Measurements from ENCODE around the gene KDM4C. TPM values are rescaled to one million over a fixed set of nuclear protein-coding genes. Genes with fewer than 3 reads are reported as not detected.

KDM4C gene
- total RNA-seq, 4 donors from 2014 or later: 39.0 to 113 (median 43.9) TPM

DNA sequence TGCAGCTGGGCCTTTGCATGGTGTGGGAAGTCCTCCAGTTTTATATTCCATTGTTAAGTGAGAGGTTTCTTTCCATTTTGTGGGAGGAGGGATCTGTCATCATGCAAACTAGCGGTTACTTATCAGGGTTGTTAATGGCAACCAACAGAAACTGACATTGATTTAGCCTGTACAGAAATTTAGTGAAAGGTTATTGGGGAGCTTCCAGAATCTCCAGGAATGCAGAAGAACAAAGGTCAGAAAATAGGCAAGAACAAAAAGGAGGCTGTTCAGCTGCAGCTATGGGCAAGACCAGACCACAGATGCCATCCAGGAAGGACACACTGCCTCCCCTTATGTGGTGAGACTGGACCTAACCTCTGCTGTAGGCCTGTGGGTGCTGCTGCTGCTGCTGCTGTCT, 395.8 kb downstream of the KDM4C start:
- no peak for DNase-seq (ENCODE audit: low spot score in 2 of 2)
- Histone ChIP-seq H3K4me3 (no peak overlapping the region), H3K36me3 (peaks cover 6% of the 10 kb centered on the region), H3K9me3 (no peaks in the 10 kb centered on the region), H3K27ac (no peak overlapping the region), H3K4me1 (no peaks in the 10 kb centered on the region), H3K27me3 (no peaks in the 10 kb centered on the region)
- WGBS: 94% methylated on average over 1 of the region's 1 CpG
- TF ChIP-seq, protein P1, sequence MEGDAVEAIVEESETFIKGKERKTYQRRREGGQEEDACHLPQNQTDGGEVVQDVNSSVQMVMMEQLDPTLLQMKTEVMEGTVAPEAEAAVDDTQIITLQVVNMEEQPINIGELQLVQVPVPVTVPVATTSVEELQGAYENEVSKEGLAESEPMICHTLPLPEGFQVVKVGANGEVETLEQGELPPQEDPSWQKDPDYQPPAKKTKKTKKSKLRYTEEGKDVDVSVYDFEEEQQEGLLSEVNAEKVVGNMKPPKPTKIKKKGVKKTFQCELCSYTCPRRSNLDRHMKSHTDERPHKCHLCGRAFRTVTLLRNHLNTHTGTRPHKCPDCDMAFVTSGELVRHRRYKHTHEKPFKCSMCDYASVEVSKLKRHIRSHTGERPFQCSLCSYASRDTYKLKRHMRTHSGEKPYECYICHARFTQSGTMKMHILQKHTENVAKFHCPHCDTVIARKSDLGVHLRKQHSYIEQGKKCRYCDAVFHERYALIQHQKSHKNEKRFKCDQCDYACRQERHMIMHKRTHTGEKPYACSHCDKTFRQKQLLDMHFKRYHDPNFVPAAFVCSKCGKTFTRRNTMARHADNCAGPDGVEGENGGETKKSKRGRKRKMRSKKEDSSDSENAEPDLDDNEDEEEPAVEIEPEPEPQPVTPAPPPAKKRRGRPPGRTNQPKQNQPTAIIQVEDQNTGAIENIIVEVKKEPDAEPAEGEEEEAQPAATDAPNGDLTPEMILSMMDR (IDR thresholded peaks at IDR 0.05): no peak
- TF ChIP-seq EP300 (IDR thresholded peaks at IDR 0.05) (no peak), POLR2A (IDR thresholded peaks at IDR 0.05) (no peak), POLR2AphosphoS5 (IDR thresholded peaks at IDR 0.05) (no peak)

DNA sequence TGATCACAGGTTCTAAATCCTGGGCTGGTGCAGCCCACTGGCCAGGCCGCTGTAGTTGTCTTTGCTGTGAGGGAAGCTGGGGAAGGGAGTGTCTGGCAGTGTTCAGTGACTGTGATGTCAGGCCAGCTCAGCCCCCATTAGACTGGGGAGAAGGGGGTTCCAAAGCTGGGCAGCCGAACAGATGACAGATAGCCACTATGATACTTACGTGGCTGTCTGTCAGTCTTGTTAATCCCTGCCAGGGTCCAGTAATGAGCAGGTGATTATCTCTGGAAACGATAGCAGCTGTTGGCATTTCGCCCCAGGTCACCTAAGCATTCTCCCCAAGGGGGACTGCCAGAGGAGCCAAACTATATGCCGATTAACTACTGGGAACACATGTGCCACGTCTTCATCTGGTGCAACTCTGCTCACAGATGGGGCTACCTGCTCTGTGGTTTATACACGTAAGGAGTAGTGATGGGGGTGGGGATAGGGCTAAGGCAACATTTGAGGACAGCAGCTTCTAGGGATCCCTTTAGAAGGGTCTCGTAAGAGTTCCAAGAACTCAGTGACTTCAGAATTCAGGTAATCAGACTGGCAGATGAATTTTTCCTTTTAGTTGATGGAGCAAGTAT, 396.3 kb downstream of the KDM4C start:
- TF ChIP-seq EP300 (IDR thresholded peaks at IDR 0.05) (no peak), POLR2AphosphoS5 (IDR thresholded peaks at IDR 0.05) (no peak), POLR2A (IDR thresholded peaks at IDR 0.05) (no peak)
- TF ChIP-seq, protein P1 (IDR thresholded peaks at IDR 0.05): no peak
- Histone ChIP-seq H3K4me1 (no peaks in the 10 kb centered on the region), H3K36me3 (peaks cover under 1% of the 10 kb centered on the region), H3K9me3 (no peaks in the 10 kb centered on the region), H3K27me3 (no peaks in the 10 kb centered on the region), H3K4me3 (no peak overlapping the region), H3K27ac (no peak overlapping the region)
- DNase-seq (ENCODE audit: low spot score in 2 of 2): no peak
- 89% methylated on average over 8 of the region's 9 CpGs for WGBS

DNA sequence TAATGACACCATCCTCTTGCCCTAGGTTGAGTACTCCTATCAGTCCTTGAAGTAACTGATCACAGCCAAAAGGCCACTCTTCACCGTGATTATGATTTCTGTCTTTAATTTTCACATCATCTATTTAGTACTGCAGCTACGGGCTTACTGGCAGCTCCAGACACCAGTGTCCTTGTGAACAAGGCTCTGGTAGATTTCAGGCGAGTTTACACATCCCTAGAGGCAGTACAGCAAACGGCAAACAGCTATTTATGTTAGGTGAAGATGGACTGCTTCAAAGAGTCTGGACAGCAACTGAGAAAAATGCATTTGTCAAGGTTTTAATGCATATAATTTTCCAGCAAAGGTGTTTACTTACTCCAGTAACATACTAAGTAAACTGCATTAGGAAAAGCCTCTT, 396.9 kb downstream of the KDM4C start:
- H3K4me3 ChIP-seq: no peak overlapping the region
- 73% methylated on average over 4 of the region's 4 CpGs for WGBS
- DNase-seq (ENCODE audit: low spot score in 2 of 2): no peak
- no peaks in the 10 kb centered on the region for H3K36me3 ChIP-seq
- no peak overlapping the region for H3K27ac ChIP-seq
- H3K9me3 ChIP-seq: no peaks in the 10 kb centered on the region
- no peaks in the 10 kb centered on the region for H3K27me3 ChIP-seq
- TF ChIP-seq POLR2AphosphoS5 (IDR thresholded peaks at IDR 0.05): no peak
- TF ChIP-seq, protein P1 (IDR thresholded peaks at IDR 0.05): no peak
- TF ChIP-seq EP300 (IDR thresholded peaks at IDR 0.05): no peak
- TF ChIP-seq POLR2A (IDR thresholded peaks at IDR 0.05): no peak
- no peaks in the 10 kb centered on the region for H3K4me1 ChIP-seq

DNA sequence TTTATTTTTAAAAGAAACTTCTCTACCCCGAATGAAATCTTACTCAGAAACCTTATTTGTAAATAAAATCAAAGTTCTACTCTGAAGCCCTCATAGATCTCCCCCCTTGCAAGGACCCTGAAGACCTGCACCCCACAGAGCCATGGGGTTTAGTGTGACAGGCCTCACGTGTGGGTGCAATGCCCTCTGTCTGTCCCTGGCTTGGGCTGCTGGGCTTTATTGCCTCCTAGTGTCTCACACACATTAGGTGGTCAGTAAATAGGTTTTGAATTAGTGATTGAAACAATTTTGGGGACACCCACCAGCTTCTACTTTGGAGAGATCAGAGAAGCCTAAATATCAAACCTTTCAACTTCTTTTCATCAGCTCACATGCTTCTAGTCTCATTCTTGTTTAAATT, 403.7 kb downstream of the KDM4C start:
- peaks cover 13% of the 10 kb centered on the region for H3K36me3 ChIP-seq
- H3K27me3 ChIP-seq: no peaks in the 10 kb centered on the region
- H3K4me3 ChIP-seq: no peak overlapping the region
- WGBS: 65% methylated on average over 2 of the region's 2 CpGs
- DNase-seq (ENCODE audit: low spot score in 2 of 2): no peak
- H3K4me1 ChIP-seq: no peaks in the 10 kb centered on the region
- no peak overlapping the region for H3K27ac ChIP-seq
- no peaks in the 10 kb centered on the region for H3K9me3 ChIP-seq
- TF ChIP-seq POLR2AphosphoS5 (IDR thresholded peaks at IDR 0.05) (no peak), EP300 (IDR thresholded peaks at IDR 0.05) (no peak), POLR2A (IDR thresholded peaks at IDR 0.05) (no peak)
- TF ChIP-seq, protein P1 (IDR thresholded peaks at IDR 0.05): no peak

DNA sequence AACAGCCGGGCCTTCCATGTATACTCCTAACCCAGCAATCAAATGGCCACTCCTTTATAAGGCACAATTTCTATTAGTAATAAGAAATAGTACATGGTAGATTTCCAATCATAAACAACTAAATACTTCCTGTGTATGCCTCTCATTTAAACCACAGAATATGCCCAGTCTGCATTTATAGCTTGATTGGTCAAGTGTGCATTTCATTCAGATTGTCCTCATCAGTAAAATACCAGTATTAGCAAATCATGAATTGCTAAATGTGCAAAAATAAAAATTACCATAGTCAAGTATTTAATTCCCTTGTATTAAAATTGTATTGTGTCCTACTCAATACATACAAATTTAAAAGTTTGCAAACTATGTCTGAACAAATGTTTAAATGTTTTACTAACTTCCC, 406.2 kb downstream of the KDM4C start:
- WGBS: 54% methylated on average over 1 of the region's 1 CpG
- DNase-seq (ENCODE audit: low spot score in 2 of 2): no peak

More for the DNA sequence above, 406.2 kb downstream of the KDM4C start:
- Histone ChIP-seq H3K4me1 (no peaks in the 10 kb centered on the region), H3K36me3 (peaks cover 22% of the 10 kb centered on the region), H3K27me3 (no peaks in the 10 kb centered on the region), H3K27ac (no peak overlapping the region), H3K9me3 (no peaks in the 10 kb centered on the region), H3K4me3 (no peak overlapping the region)
- TF ChIP-seq POLR2A (IDR thresholded peaks at IDR 0.05): no peak
- TF ChIP-seq, protein P1 (IDR thresholded peaks at IDR 0.05): no peak
- TF ChIP-seq EP300 (IDR thresholded peaks at IDR 0.05): no peak
- no peak for TF ChIP-seq POLR2AphosphoS5 (IDR thresholded peaks at IDR 0.05)
